GM19463 (cell line): ENCODE data around the gene TP53TG3F.
"Not testable (repeated sequence)": the region's sequence is repeated elsewhere in the genome, so short reads cannot be mapped to it uniquely, and the experiment has no call there.

ENCODE experiments used
- ATAC-seq: cut with Tn5 transposase; IDR thresholded peaks from one replicate; pipeline ENCODE4 v1.9.1; 2021; ENCODE audit warnings: mild to moderate bottlenecking, moderate library complexity; ENCODE audit not compliant: unreplicated experiment

The TP53TG3F gene

DNA sequence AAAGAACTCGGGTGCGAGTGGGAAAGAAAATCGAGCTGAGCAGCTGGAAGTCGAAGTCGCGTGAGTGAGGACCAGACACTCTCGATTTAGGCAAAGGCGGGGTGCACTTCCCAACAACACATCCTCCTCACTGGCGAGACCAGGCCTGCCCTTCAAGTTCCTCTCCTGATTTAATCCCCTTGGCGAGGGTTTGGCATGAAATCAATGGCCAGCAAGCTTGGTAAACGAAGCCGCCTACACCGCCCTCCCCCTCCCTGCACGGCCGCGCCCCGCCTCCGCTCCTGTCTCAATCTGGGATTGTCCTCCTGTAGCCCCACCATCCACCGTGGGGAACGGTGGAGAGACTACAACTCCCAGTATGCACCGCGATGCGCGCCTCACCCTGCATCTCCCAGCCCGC, at the start of gene TP53TG3F:
TSS of gene TP53TG3F (plus strand) at position 301 of the 400 bp plus-strand sequence. CDS start at position 369, 68 bp downstream.
- not testable (repeated sequence) for ATAC-seq

GRCh38 chr16:33491611-33492010, 32.2 kb downstream of the TP53TG3F start:
- not testable (repeated sequence) for ATAC-seq

DNA sequence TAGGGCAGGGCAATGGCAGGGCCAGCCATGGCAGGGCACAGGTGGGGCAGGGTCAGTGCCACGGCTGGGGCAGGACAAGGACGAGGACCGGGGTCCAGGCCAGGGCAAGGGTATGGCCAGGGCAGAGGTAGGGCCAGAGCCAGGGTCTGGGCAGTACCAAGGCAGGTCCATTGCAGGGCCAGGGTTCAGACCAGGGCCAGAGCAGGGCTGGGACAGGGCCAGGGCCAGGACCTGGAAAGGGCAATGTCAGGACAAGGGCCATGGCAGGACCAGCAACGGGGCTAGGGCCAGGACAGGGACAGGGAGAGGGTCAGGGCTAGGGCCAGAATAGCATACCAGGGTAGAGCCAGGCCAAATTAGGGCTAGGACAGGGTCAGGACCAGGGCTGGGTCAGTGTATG, 47.8 kb downstream of the TP53TG3F start:
- not testable (repeated sequence) for ATAC-seq

- ATAC-seq, result not testable (repeated sequence)
Measured at GRCh38 chr16:33509070-33509469, 49.7 kb downstream of the TP53TG3F start.

- not testable (repeated sequence) for ATAC-seq
Measured at GRCh38 chr16:33509906-33510305, 50.5 kb downstream of the TP53TG3F start.
